Colonic mucosa (tissue), 4 donors: ENCODE measurements around the gene NDUFS7. TPM values are rescaled to one million over a fixed set of nuclear protein-coding genes. Genes with fewer than 3 reads are reported as not detected.

ENCODE experiments used
- DNase-seq: peaks from one replicate; pipeline ENCODE4 v3.0.0-alpha.2; 2020
- H3K27ac ChIP-seq: fragments of 200-600 bp; one replicate; pipeline ENCODE4 v1.8.0; 2021
- H3K27me3 ChIP-seq: fragments of 200-600 bp; one replicate; pipeline ENCODE4 v1.8.0; 2021
- H3K36me3 ChIP-seq: fragments of 200-600 bp; one replicate; pipeline ENCODE4 v1.8.0; 2021
- H3K4me1 ChIP-seq: fragments of 200-600 bp; one replicate; pipeline ENCODE4 v1.8.0; 2021; ENCODE audit warnings: mild to moderate bottlenecking
- H3K4me3 ChIP-seq: fragments of 200-600 bp; one replicate; pipeline ENCODE4 v1.8.0; 2021
- H3K9ac ChIP-seq, 2 donors: one replicate each; pipeline ENCODE4 v1.7.0; 2013; ENCODE audit warnings: control low read depth in 2 of 2, low read depth in 2 of 2, low read length in 2 of 2
- H3K9me3 ChIP-seq: fragments of 200-600 bp; one replicate; pipeline ENCODE4 v1.8.0; 2021
- CTCF ChIP-seq: fragments of 200-600 bp; IDR thresholded peaks from one replicate; pipeline ENCODE4 v1.8.0; 2022; ENCODE audit warnings: antibody characterized with exemption, mild to moderate bottlenecking
- intact Hi-C: fragments of 100-400 bp; cut with DNase I; formaldehyde crosslinking; loops from one replicate; pipeline ENCODE4 v1.14.1; 2022
- total RNA-seq, 2 donors: library from RNA; stranded (reverse); fragmentation: NEBNext Ultra II Directional in 1 of 2; extraction: Animal tissue kit (Norgen Biotek cat#: 25700) in 1 of 2; gene quantifications; one replicate each; pipeline ENCODE4 v1.2.1, GENCODE V29; 2021
- donor health status: healthy.
- donor health status: DM: no; HTN: no; CAD: no.
- donor health status: DM: no; HTN: no; CAD: no.

NDUFS7 gene
- total RNA-seq, result 100 to 1,000 TPM; 192 to 244 TPM

GRCh38 chr19:1383312-1384084, at the start of gene NDUFS7:
TSS of gene NDUFS7 (plus strand) at chr19:1383907. CDS start at chr19:1383927, 20 bp downstream.
- H3K4me3 ChIP-seq, result peak within 1 kb of the TSS; percentile 99
- intact Hi-C loops, result loop anchor here (5.0 kb wide), 2 partner anchors 66 to 101 kb away; no protein-coding TSS in a partner anchor
- peak within 1 kb of the TSS; percentile 98 to 99 for H3K9ac ChIP-seq
- H3K27ac ChIP-seq, result peak within 1 kb of the TSS; percentile 78
- H3K9me3 ChIP-seq, result no peaks in the 10 kb centered on the region
- no peaks in the 10 kb centered on the region for H3K36me3 ChIP-seq
- TF ChIP-seq CTCF, result no peak
- DNase-seq, result peak; percentile 90
- no peaks in the 10 kb centered on the region for H3K27me3 ChIP-seq
- H3K4me1 ChIP-seq, result peaks cover 6% of the 10 kb centered on the region

GRCh38 chr19:1336079-1336684, 47.5 kb upstream of the NDUFS7 start:
- no peak overlapping the region for H3K4me3 ChIP-seq
- DNase-seq, result no peak
- no peaks in the 10 kb centered on the region for H3K36me3 ChIP-seq
- H3K27ac ChIP-seq, result no peak overlapping the region
- H3K4me1 ChIP-seq, result no peaks in the 10 kb centered on the region
- H3K9ac ChIP-seq, result no peak overlapping the region
- H3K27me3 ChIP-seq, result no peaks in the 10 kb centered on the region
- intact Hi-C loops, result no loop called here
- TF ChIP-seq CTCF, result no peak
- no peaks in the 10 kb centered on the region for H3K9me3 ChIP-seq

- no peak for DNase-seq
- H3K4me3 ChIP-seq, result no peak overlapping the region
- intact Hi-C loops, result no loop called here
- no peaks in the 10 kb centered on the region for H3K9me3 ChIP-seq
- H3K9ac ChIP-seq, result no peak overlapping the region
- TF ChIP-seq CTCF, result no peak
- no peaks in the 10 kb centered on the region for H3K27me3 ChIP-seq
- no peaks in the 10 kb centered on the region for H3K4me1 ChIP-seq
- H3K27ac ChIP-seq, result no peak overlapping the region
- H3K36me3 ChIP-seq, result no peaks in the 10 kb centered on the region
Observed at GRCh38 chr19:1340681-1341469, 42.8 kb upstream of the NDUFS7 start.

- no peaks in the 10 kb centered on the region for H3K36me3 ChIP-seq
- intact Hi-C loops, result no loop called here
- H3K4me1 ChIP-seq, result no peaks in the 10 kb centered on the region
- TF ChIP-seq CTCF, result no peak
- H3K27me3 ChIP-seq, result no peaks in the 10 kb centered on the region
- no peak overlapping the region for H3K4me3 ChIP-seq
- DNase-seq, result no peak
- H3K9ac ChIP-seq, result no peak overlapping the region
- no peak overlapping the region for H3K27ac ChIP-seq
- H3K9me3 ChIP-seq, result no peaks in the 10 kb centered on the region
Observed at GRCh38 chr19:1343041-1343440, 40.7 kb upstream of the NDUFS7 start.

GRCh38 chr19:1349211-1349610, 34.5 kb upstream of the NDUFS7 start:
- H3K4me1 ChIP-seq, result no peaks in the 10 kb centered on the region
- no peaks in the 10 kb centered on the region for H3K36me3 ChIP-seq
- TF ChIP-seq CTCF, result no peak
- H3K4me3 ChIP-seq, result no peak overlapping the region
- DNase-seq, result no peak
- intact Hi-C loops, result no loop called here
- H3K27me3 ChIP-seq, result no peaks in the 10 kb centered on the region
- H3K9me3 ChIP-seq, result no peaks in the 10 kb centered on the region
- H3K9ac ChIP-seq, result no peak overlapping the region
- no peak overlapping the region for H3K27ac ChIP-seq
